Prostate gland (tissue), 2 donors: Measurements from ENCODE around the gene RCAN1.

Experiments
- POLR2A ChIP-seq: fragments of 450-650 bp; IDR thresholded peaks from one replicate; pipeline ENCODE4 v1.6.1; 2016; ENCODE audit warnings: antibody characterized with exemption, mild to moderate bottlenecking
- POLR2AphosphoS5 ChIP-seq: sonication (generic); formaldehyde crosslinking; IDR thresholded peaks from one replicate; pipeline ENCODE4 v1.6.1; 2017; ENCODE audit warnings: antibody characterized with exemption
- TF ChIP-seq, protein P1 (sequence below), 4 experiments: fragments of 200-600 bp in 2 of 4; fragments of 450-650 bp in 2 of 4; sonication (generic) in 2 of 4; IDR thresholded peaks; 1 replicate in 3 of 4; 2 replicates in 1 of 4; pipeline ENCODE4 v1.5.1; 2016 to 2019; ENCODE audit warnings: antibody characterized with exemption in 4 of 4, mild to moderate bottlenecking in 2 of 4, moderate library complexity in 2 of 4

DNA sequence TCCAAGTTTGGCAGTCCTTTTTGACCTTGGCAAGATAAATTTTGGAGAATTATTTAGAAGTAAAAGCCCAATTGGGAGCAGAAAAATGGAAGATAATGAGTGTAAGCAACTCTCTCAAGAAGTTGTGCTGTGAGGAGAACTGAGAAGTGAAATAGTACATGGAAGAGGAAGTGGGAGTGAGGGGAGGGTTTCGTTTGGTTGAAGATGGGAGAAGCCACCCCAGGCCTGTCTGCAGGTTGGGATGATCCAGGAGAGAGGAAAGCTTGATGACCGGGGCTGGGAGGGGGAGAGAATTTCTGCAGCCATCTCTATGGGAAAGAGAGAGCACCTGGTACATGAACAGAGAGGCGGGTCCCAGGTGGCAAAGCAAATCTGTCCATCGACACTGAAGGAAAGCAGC lies 8.6 kb upstream of the RCAN1 start:
- TF ChIP-seq POLR2A (no peak), POLR2AphosphoS5 (no peak)
- TF ChIP-seq, protein P1, sequence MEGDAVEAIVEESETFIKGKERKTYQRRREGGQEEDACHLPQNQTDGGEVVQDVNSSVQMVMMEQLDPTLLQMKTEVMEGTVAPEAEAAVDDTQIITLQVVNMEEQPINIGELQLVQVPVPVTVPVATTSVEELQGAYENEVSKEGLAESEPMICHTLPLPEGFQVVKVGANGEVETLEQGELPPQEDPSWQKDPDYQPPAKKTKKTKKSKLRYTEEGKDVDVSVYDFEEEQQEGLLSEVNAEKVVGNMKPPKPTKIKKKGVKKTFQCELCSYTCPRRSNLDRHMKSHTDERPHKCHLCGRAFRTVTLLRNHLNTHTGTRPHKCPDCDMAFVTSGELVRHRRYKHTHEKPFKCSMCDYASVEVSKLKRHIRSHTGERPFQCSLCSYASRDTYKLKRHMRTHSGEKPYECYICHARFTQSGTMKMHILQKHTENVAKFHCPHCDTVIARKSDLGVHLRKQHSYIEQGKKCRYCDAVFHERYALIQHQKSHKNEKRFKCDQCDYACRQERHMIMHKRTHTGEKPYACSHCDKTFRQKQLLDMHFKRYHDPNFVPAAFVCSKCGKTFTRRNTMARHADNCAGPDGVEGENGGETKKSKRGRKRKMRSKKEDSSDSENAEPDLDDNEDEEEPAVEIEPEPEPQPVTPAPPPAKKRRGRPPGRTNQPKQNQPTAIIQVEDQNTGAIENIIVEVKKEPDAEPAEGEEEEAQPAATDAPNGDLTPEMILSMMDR (IDR thresholded peaks at IDR 0.05), result no peak
